Keratinocyte (primary cell): ENCODE measurements around the gene TTC1. TPM values are rescaled to one million over a fixed set of nuclear protein-coding genes. Genes with fewer than 3 reads are reported as not detected.

Experiments
- DNase-seq: peaks from one replicate; pipeline ENCODE4 v3.0.0-alpha.2; 2011; ENCODE audit warnings: low read depth, missing footprints, low spot score
- FAIRE-seq: peaks from 2 replicates; lab custom pipeline; 2011; peaks lifted over from hg19 to GRCh38; lab: Jason Lieb, UNC
- H2AFZ ChIP-seq: 2 replicates; pipeline ENCODE4 v1.6.0; 2012; ENCODE audit warnings: low read length, control low read depth, inconsistent platforms; ENCODE audit not compliant: control insufficient read depth
- H3K27ac ChIP-seq: 2 replicates; pipeline ENCODE4 v1.5.1; 2011; ENCODE audit warnings: low read length; ENCODE audit not compliant: control insufficient read depth, insufficient read depth
- H3K27me3 ChIP-seq: 3 replicates; pipeline ENCODE4 v1.6.0; 2011; ENCODE audit warnings: low read length; ENCODE audit not compliant: control insufficient read depth, insufficient read depth; ENCODE audit errors: extremely low read depth
- H3K36me3 ChIP-seq, 2 experiments: 2 replicates in 1 of 2; 3 replicates in 1 of 2; pipeline ENCODE4 v1.5.1; 2011; ENCODE audit warnings: low read length in 2 of 2, mild to moderate bottlenecking in 1 of 2; ENCODE audit not compliant: control insufficient read depth in 2 of 2, insufficient read depth in 2 of 2; ENCODE audit errors: extremely low read depth in 1 of 2
- H3K4me1 ChIP-seq: 3 replicates; pipeline ENCODE4 v1.5.1; 2011; ENCODE audit warnings: low read length; ENCODE audit not compliant: control insufficient read depth, insufficient read depth; ENCODE audit errors: extremely low read depth
- H3K4me2 ChIP-seq: 3 replicates; pipeline ENCODE4 v1.6.0; 2011; ENCODE audit warnings: low read depth, low read length; ENCODE audit not compliant: control insufficient read depth, insufficient read depth; ENCODE audit errors: extremely low read depth
- H3K4me3 ChIP-seq, 3 experiments: fragments of 200-600 bp in 1 of 3; sonication (generic) in 1 of 3; 2 replicates in 2 of 3; 3 replicates in 1 of 3; pipeline ENCODE4 v1.5.1; 2011 to 2016; ENCODE audit warnings: low read length in 3 of 3, mild to moderate bottlenecking in 3 of 3, control low read depth in 2 of 3, inconsistent platforms in 1 of 3, low read depth in 1 of 3, mixed read lengths in 1 of 3, mixed run types in 1 of 3, moderate library complexity in 1 of 3; ENCODE audit not compliant: control insufficient read depth in 2 of 3, insufficient read depth in 2 of 3; ENCODE audit errors: extremely low read depth in 1 of 3
- H3K79me2 ChIP-seq: 2 replicates; pipeline ENCODE4 v1.6.0; 2012; ENCODE audit warnings: low read length; ENCODE audit not compliant: control insufficient read depth, insufficient read depth
- H3K9ac ChIP-seq: 3 replicates; pipeline ENCODE4 v1.6.0; 2011; ENCODE audit warnings: low read length; ENCODE audit not compliant: control insufficient read depth, insufficient read depth; ENCODE audit errors: extremely low read depth
- H3K9me1 ChIP-seq: 3 replicates; pipeline ENCODE4 v1.6.0; 2011; ENCODE audit warnings: low read length; ENCODE audit not compliant: control insufficient read depth, insufficient read depth; ENCODE audit errors: extremely low read depth
- H3K9me3 ChIP-seq: 2 replicates; pipeline ENCODE4 v1.5.1; 2012; ENCODE audit warnings: low read depth, low read length; ENCODE audit not compliant: control insufficient read depth
- H4K20me1 ChIP-seq: 3 replicates; pipeline ENCODE4 v1.6.0; 2011; ENCODE audit warnings: low read length; ENCODE audit not compliant: control insufficient read depth, insufficient read depth; ENCODE audit errors: extremely low read depth
- EZH2 ChIP-seq: IDR thresholded peaks from one replicate; pipeline ENCODE4 v1.6.1; 2012; ENCODE audit warnings: inconsistent platforms, mild to moderate bottlenecking, low read length, moderate library complexity
- dilution Hi-C: fragments of 300-500 bp; cut with MboI; formaldehyde crosslinking; loops from one replicate; pipeline ENCODE4 v1.7.0; 2020; ENCODE audit warnings: low sequenced_read_pairs; ENCODE audit not compliant: extremely low pct_ligation_motif_present
- polyA plus RNA-seq, 5 experiments: library from polyadenylated mRNA; depleted of rRNA in 3 of 5; stranded (reverse) in 3 of 5; stranded (forward) in 1 of 5; unstranded in 1 of 5; fragments of >200 nt; gene quantifications; 1 replicate in 1 of 5; 2 replicates in 3 of 5; 3 replicates in 1 of 5; pipeline versions ENCODE4 v1.2.1 to v1.2.3, GENCODE V29; 2011 to 2012; ENCODE audit warnings: missing spikeins in 2 of 5, low read depth in 1 of 5, low replicate concordance in 1 of 5
- TF ChIP-seq, protein P1 (sequence below), 3 experiments: IDR thresholded peaks in 1 of 3; conservative IDR thresholded peaks in 1 of 3; optimal IDR thresholded peaks in 1 of 3; 2 replicates in 2 of 3; 3 replicates in 1 of 3; pipeline versions ENCODE3 to v1.5.1; 2011; ENCODE audit warnings: low read length in 3 of 3, mild to moderate bottlenecking in 3 of 3, moderate library complexity in 2 of 3, control low read depth in 1 of 3, inconsistent platforms in 1 of 3; ENCODE audit not compliant: insufficient read depth in 2 of 3; ENCODE audit errors: extremely low read depth in 1 of 3

The TTC1 gene
- polyA plus RNA-seq, 1 donor (not counting 4 experiments of a cell fraction or from before 2014, with no cell fraction given): 51.7 TPM

DNA sequence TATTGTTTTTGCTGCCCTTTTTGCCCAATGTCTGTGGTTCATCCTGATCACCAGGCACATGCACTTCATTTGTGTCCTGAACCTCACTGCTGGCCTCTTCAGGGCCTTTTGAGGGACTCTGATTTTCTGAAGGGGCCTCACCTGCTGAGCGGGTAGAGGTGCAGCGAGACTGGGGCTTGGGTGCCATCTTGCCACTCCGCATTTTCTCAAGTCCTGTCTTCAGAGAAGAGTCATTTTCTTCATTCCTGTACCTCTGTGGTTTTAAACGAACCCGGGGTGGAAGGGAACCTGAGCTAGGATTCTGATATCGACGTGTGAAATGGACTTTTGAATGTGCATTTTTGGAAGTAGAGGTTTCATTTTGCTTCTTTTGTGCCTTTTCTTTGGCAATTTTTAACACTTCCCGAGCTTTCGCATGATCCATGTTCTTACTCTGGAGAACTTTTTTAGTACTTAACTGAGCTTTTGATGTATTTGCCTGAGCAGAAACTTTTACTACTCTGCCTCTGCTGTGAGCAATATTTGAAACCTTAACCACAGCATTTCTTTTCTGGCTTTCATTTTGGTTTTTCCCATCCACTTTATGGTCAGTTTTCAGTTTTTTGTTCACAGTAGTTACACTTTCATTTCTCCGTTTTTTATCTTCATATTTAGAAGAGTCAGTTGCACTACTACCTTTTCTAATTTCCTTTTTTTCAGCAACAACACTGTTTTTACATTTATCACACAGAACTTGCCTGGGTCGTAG lies 84.2 kb downstream of the TTC1 start:
- no peak for FAIRE-seq
- Histone ChIP-seq H3K79me2 (peaks cover 9% of the 10 kb centered on the region), H3K27ac (no peak overlapping the region)

GRCh38 chr5:160096178-160096577 lies 87.2 kb downstream of the TTC1 start:
- no peak for DNase-seq
- peaks cover 6 to 10% of the 10 kb centered on the region in 2 experiments for H3K36me3 ChIP-seq
- H3K79me2 ChIP-seq: peaks cover 12% of the 10 kb centered on the region
- TF ChIP-seq EZH2: no peak
- TF ChIP-seq, protein P1, sequence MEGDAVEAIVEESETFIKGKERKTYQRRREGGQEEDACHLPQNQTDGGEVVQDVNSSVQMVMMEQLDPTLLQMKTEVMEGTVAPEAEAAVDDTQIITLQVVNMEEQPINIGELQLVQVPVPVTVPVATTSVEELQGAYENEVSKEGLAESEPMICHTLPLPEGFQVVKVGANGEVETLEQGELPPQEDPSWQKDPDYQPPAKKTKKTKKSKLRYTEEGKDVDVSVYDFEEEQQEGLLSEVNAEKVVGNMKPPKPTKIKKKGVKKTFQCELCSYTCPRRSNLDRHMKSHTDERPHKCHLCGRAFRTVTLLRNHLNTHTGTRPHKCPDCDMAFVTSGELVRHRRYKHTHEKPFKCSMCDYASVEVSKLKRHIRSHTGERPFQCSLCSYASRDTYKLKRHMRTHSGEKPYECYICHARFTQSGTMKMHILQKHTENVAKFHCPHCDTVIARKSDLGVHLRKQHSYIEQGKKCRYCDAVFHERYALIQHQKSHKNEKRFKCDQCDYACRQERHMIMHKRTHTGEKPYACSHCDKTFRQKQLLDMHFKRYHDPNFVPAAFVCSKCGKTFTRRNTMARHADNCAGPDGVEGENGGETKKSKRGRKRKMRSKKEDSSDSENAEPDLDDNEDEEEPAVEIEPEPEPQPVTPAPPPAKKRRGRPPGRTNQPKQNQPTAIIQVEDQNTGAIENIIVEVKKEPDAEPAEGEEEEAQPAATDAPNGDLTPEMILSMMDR (optimal IDR thresholded peaks at IDR 0.05 in 1 of 3, IDR thresholded peaks at IDR 0.05 in 1 of 3, conservative IDR thresholded peaks at IDR 0.05 in 1 of 3; ENCODE audit: extremely low read depth in 1 of 3, insufficient read depth in 2 of 3, low read length in 3 of 3): no peak
- FAIRE-seq: no peak
- no peak overlapping the region for H3K4me2 ChIP-seq
- H2AFZ ChIP-seq: no peak overlapping the region
- H3K9me3 ChIP-seq: no peaks in the 10 kb centered on the region
- dilution Hi-C loops: no loop called here
- H3K27me3 ChIP-seq: no peaks in the 10 kb centered on the region
- H3K4me3 ChIP-seq: no peak overlapping the region
- no peaks in the 10 kb centered on the region for H4K20me1 ChIP-seq
- no peak overlapping the region for H3K27ac ChIP-seq
- no peaks in the 10 kb centered on the region for H3K9me1 ChIP-seq
- no peak overlapping the region for H3K9ac ChIP-seq
- H3K4me1 ChIP-seq: no peaks in the 10 kb centered on the region

More for the DNA sequence above, 84.2 kb downstream of the TTC1 start:
- DNase-seq: no peak
- H3K27me3 ChIP-seq: no peaks in the 10 kb centered on the region
- peaks cover 6 to 7% of the 10 kb centered on the region in 2 experiments for H3K36me3 ChIP-seq
- no peak overlapping the region for H2AFZ ChIP-seq
- H4K20me1 ChIP-seq: no peaks in the 10 kb centered on the region
- dilution Hi-C loops: no loop called here
- no peak overlapping the region for H3K4me2 ChIP-seq
- H3K9ac ChIP-seq: no peak overlapping the region
- TF ChIP-seq, protein P1 (optimal IDR thresholded peaks at IDR 0.05 in 1 of 3, IDR thresholded peaks at IDR 0.05 in 1 of 3, conservative IDR thresholded peaks at IDR 0.05 in 1 of 3; ENCODE audit: extremely low read depth in 1 of 3, insufficient read depth in 2 of 3, low read length in 3 of 3): no peak
- no peak for TF ChIP-seq EZH2
- no peak overlapping the region for H3K4me3 ChIP-seq
- no peaks in the 10 kb centered on the region for H3K9me1 ChIP-seq
- H3K4me1 ChIP-seq: no peaks in the 10 kb centered on the region
- no peaks in the 10 kb centered on the region for H3K9me3 ChIP-seq
